Stimulated activated CD8-positive, alpha-beta memory T cell treated with anti-CD3 and anti-CD28 coated beads, Interleukin-7, amount 100 ng/mL, for 1 hour (primary cell): Measurements from ENCODE around the gene KIF16B.
"Not testable (repeated sequence)": the region's sequence is repeated elsewhere in the genome, so short reads cannot be mapped to it uniquely, and the experiment has no call there.

Experiments used
- DNase-seq, 2 donors: peaks; one replicate each; pipeline ENCODE4 v3.0.0-alpha.2; 2020; ENCODE audit warnings: low read depth in 2 of 2

KIF16B gene

DNA sequence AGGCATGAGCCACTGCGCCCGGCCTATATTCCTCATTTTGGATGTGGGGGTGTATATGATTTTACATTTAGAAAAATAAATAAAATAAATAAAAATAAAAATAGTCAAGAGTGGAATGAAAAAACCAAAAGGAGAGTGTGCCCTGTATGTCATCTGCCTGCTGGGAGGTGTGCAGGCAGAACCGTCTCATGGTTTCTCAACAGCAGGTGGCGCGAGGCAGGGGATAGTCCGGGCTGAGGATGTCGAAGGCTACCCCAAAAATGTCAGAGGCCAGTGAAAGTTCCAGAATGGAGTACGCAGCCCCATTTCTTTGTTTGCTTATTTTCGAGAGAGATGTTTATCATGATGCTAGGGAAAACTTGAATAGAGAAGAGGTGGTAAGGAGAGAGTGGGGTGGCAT lies 16.4 kb upstream of the KIF16B start:
- DNase-seq, result no peak

DNA sequence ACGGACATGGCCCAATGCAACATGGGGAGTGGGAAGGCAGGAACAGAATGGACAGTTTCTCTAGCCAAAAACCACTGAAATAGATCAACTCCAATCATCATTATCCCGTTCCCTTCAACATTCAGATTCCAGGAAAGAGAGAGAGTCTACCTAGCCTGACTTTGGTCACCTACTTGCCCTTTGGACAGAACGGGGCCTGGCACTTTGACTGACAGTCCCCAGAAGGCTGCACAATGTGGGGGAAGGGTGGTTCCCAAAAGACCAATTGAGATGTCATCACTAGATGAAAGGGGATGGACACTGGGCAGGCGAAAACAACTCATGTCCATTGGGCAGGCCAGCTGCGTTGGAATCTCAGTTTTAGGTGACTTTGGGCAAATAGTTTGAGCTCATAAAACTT lies 15.0 kb upstream of the KIF16B start:
- DNase-seq, result no peak

DNA sequence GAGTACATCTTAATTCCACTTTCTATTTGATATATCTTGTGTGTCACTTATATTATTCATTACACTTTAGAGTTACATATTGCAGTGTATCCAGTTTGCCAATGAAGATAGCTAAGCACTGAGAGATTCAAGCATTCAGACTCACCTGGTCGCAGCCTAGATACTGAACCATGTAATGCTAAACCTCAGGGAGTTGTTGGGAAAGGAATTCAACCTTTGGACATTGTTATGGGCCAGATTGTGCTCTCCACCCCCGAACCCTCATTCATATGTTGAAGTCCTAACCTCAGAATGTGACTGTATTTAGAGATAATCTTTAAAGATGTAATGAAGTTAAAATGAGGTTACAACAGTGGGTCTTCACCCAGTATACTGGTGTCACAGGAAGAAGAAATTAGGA lies 13.8 kb upstream of the KIF16B start:
- DNase-seq, result no peak

DNA sequence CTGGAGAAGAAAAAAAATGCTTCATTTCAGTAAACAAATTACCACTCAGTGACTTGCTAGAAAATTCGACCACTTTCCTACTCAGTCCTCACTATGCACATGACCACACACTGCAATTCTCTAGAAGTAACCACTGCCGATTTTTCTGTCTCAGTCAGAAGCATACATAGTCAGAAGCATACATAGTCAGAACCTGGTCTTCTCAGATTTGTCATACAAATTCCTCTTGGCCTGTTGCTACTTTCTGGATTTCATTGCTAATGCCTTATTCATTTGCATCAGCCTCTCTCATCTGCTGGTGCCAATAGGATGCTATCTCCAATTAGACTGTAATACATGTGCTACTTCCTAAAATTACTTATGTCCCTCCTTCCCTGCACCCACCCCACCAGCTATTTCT lies 10.2 kb upstream of the KIF16B start:
- no peak for DNase-seq

DNA sequence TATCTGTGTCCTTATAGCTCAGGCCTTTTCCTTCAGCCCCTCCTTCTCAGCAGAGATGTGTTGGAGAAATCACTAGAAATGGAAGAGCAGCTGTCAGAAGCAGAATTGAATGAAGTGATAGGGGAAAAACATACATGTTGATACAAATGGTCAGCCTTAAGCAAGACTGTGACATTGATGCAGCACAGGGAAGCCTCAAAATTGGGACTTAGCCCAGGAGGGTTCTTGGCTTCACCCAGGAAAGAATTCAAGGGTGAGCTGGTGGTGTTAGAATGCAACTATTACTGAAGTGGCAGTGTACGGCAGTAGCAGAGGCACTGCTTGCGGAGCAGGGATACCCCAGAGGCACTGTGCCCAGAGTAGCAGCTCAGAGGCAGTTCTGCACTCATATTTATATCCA lies 8.0 kb upstream of the KIF16B start:
- DNase-seq, result no peak

DNA sequence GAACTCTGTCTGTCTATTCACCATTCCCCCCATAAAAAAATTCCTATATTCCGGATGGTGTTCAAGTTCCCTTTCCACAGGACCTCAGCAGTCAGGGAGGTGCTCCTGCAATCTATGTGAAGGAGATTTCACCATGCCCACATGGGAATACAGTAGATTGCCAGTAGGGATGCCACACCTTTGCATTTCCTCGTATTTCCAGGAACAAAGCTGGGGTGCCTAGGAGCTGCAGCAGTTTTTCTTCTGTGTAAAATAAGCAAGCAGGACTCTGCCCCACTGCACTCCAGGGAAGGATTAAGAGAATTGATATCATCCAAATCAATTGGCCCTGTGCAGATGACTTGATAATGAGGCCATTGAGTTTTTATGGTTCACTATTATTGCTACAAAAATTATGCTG lies 7.4 kb upstream of the KIF16B start:
- DNase-seq, result no peak

DNA sequence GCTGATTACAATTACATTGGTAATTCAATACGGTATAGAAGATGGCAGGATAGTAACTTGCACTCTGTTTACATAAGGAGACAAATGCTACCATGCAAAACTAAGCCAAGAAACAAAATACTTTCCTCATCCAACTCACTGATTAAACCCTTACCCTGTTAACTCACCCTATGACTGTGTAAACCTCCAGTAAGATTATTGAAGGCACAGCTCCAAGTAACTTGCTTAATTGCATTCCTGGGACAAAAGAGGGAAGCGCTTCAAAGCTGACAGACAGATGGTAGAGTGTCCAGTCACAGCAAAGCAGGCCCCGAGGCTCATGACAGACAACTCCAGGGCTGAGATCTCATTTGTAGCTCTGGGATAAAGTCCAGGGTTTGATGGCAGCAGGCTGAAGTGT lies 6.9 kb upstream of the KIF16B start:
- no peak for DNase-seq

DNA sequence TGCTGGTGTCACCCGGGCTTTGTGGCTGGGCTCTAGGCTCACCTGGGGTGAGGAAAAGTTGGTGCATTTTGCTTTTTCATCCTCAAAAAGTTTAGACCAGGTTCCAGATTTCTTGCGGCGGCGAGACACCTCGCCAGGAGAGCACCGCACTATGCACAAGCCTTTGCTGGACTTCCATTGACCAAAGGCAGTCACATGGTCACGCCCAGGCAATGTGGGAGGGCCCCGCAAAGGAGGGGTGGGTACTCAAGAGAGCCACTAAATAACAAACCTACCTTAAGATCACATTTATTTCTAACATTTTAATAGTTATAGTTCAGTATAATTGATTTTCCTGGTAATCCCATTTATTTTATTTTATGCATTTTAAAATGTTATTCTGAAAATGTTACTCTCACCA lies 3.0 kb upstream of the KIF16B start:
- DNase-seq, result no peak

DNA sequence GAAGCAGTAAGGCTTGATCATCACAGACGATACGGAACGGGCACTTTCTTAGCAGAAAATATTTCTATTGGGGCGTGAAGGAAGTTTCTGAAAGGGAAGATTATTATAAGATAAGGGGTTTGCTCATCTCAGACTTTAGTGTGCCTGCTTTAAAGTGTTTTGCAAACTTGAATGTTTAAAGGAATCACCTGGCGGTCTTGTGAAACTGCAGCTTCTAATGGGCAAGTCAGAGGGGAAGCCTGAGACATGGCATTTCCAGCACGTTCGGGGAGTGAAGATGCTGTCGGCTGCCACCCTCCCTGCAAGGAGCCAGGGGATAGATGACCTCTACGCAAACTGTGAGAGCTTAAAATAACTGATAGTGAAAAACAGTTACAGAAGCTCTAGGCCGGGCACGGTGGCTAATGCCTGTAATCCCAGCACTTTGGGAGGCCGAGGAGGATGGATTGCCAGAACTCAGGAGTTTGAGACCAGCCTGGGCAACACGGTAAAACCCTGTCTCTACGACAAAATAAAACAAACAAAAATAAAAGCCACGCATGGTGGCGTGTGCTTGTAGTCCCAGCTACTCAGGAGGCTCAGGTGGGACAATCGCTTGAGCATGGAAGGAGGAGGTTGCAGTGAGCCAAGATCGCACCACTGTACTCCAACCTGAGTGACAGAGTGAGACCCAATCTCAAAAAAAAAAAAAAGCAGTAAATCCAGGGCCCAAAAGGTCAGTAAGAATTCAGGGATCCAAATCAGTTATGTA lies 2.3 kb upstream of the KIF16B start:
- no peak for DNase-seq

DNA sequence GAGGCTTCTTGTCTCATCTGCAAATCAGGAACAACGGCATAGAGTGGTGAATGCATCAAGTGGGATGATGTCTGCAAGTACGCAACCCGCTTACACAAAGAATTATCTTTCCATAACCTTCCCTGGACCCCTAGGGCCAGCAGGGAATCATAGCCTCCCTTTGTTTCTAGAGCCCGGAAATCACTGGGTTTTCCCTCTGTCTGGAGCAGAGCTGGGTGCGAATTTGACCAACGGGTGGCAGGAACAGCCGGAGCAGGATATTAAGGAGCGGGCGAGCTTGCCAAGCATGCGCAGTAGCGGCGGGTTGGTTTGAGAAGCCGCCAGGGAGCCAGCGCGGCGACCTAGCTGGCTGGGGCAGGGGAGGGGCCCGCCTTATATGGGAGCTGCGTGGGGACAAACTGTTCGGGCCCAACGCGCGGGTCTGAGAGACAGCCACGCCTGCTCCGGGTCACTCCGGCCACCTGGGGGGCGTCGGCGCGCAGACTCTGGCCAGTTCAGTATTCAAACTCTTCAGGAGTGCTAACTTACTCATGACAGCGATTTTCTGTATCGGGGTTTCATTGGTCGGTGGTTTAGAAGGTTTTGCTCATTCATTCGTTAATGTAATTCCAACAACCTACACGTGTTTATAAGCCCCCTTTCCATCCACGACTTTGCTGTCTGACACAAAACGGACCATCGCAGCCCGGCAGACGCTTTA lies 1.6 kb upstream of the KIF16B start:
- DNase-seq, result peak; percentile 45 to 47

DNA sequence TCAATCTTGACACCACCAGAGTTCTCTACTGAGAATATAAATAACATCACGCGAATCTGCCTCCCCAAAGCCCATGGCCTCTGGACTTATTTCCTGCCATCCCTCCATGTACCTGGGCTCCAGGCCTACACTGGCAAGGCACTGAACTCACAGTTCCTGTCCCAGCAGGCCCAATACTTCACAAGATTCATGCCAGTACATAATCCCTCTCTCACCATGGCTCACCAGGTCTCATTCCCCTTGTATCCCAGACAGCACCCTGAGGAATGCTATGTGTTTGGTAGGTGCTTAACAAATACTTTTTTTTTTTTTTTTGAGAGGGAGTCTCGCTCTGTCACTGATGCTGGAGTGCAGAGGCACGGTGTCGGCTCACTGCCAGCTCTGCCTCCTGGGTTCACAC lies 1.9 kb downstream of the KIF16B start:
- DNase-seq, result no peak

DNA sequence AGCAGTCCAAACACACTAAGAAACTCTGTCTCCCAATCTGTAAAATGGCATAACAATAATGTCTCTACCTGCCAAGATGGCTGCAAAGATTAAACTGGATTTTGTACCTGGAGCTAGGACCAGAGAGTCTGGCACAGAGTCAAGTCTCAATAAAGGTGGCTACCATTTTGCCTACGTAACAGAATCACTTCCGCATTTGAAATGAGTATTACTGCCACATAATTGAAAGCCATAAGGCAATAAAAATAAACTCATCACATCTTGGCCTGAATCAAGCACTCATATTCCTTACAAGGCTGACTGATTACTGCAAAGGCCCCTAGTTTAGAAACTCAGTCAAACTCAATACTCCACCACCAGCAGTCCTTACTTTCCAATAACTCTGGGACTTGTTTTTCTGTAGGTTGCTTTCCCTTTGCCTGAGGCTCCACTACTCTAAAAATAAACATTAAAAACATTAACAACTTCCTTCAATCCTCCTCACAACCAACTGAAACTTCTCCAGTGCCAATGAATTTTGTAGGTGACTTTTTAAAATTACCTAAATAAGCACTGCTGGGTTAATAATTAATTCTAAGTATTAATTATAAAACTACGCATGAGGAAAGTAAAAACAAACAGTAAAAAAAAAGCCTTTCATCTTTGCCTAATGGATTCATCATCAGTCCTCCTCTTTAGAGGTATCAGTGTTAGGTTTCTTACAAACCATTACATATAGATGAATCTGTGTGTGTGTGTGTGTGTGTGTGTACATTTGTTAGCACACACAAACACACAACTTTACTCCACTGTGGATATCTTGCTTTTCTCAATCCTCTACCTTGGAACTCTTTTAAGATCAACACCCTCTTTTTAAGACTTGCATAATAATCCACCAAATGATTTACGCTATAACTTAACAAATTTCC lies 3.7 kb downstream of the KIF16B start:
- DNase-seq, result no peak

DNA sequence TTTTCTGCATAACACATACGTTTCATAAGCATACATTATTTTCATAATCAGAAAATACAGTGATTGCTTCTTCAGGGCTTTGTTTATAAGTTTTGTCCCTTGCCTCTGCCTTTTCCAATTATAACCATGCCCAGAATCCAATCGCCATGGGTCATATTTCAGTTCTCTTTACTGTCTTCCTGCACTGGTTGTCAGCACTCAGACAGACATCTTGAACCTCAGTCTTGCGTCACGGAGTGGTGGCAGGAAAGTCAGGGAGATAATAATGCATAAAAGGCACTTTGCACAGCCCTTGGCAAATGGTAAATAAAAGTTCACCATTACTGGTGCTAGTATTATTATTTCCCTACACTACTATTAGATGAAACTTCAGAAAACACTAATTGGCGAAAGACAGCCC lies 7.2 kb downstream of the KIF16B start:
- DNase-seq, result no peak

DNA sequence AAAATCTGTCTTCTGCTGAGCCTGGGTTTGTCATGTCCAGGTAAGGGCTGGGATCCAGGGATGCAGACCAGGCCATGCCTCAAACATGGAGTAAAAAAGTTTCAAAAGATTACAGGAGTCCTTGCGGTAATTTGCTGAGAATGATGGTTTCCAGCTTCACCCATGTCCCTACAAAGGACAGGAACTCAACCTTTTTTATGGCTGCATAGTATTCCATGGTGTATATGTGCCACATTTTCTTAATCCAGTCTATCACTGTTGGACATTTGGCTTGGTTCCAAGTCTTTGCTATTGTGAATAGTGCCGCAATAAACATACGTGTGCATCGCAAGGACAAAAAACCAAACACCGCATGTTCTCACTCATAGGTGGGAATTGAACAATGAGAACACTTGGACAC lies 9.2 kb downstream of the KIF16B start:
- not testable (repeated sequence) for DNase-seq

DNA sequence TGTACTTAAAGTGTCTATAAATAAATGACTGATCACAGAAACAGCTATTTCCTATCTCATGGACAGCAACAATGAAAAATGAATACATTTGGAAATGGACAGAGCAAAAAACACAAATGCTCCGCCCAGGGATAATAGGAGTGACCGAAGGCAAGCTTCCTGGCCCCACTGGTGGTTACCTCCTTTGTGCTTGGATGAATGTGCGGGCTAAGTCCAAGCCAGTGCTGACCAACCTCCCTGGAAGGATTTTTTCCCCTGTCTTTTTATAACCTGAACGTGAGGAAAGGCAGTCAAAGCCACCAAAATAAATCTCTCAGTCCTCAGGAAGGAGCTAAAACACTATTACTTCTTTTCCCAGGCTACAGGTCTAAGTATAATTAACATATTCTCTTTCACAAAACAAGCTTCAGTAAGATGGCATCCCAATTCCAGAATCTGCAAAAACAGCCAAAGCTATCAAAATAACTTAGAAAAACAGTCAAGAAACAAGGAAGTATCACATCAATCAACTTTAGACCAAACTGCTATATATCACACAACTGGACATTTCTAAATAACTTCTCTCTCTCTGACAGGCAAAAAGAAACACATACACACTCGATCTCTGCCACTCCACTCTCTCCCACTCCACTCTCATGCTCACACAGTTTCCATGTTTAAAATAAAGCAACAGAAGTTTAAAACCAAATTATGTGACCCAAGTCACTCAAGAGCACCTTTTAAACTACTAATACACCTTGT lies 10.0 kb downstream of the KIF16B start:
- no peak for DNase-seq

DNA sequence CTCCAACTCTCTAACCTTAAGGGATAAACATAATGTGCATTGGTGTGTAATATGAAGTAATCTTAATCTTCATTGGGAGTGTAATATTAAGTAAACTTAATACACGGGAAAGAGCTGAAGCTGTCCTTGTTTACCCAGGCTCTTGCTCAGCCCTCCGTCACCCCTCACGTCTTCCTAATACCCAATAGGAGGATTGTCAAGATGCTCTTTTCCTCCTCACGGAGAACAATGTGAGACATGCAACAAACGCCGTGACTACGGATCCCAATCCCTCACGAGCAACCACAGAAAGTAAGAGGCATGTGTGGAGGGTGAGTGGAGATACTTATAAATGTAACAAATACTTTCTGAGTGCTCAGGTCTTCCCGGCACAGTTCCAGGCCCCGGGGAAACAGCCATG lies 11.0 kb downstream of the KIF16B start:
- DNase-seq, result no peak

DNA sequence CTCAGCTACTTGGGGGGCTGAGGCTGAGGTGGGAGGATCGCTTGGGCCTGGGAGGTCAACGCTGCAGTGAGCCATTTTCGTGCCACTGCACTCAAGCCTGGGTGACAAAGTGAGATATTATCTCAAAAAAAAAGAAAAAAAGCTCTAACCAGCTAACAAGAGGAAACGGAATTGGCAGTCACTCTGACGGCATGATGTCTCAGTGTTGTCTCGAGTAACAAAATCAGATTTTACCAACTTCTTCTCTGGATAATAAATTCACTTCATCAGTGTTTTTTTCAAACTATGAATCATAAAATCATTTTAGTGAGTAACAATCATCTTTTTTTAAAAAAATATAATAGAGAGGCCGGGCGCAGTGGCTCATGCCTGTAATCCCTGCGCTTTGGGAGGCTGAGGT lies 12.6 kb downstream of the KIF16B start:
- no peak for DNase-seq

DNA sequence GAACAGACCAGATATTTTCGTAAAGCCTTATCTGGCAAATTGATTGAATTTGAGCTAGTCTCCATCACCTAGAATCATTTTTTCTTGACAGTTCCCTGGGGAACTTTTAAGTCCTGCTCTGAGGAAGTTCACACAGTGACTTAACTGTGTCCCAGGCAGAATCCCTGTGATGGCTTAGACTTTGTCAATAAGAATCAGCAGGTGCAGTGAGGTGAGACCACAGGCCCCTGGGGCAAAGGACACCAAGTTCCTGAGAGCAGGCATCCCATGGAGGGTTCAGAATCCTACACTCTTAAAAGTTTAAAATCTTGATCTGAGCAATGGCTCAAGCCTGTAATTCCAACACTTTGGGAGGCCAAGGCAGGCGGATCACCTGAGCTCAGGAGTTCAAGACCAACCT lies 13.0 kb downstream of the KIF16B start:
- DNase-seq, result no peak

DNA sequence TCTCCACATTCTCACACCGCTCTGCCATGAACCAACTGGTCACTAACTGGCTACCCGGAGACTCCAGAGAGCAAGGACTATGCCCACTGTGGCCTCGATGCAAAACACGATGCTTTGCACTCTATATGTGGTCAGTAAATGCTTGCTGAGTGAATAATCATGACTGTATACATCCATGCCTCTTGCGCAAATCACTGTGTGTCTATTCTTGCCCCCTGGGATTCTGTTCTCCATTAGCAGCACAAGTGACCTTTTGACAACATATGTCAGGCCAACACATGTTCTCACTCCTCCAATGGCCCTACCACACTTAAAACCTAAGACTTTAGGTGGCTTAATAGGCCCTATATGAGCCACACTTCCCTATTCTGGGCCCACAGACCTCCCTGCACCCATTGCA lies 16.9 kb downstream of the KIF16B start:
- no peak for DNase-seq

DNA sequence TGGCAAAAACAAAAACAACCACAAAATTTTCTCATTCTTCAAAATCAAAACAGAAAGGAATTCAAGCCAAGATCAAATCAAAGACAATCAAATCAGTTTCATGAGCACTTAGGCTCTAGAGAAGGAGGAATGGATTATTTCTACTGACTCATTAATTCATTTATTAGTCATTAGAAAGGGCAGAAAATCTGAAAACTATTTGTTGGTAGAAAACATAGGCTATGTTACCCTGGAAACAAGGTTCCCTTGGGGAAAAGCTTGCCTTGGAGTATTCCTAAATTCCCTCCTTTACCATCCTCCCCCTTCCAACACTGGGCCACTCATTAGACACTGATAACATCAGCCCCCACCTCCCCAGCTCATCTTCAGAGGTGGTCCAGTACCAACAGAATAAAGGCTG lies 17.5 kb downstream of the KIF16B start:
- DNase-seq, result no peak

DNA sequence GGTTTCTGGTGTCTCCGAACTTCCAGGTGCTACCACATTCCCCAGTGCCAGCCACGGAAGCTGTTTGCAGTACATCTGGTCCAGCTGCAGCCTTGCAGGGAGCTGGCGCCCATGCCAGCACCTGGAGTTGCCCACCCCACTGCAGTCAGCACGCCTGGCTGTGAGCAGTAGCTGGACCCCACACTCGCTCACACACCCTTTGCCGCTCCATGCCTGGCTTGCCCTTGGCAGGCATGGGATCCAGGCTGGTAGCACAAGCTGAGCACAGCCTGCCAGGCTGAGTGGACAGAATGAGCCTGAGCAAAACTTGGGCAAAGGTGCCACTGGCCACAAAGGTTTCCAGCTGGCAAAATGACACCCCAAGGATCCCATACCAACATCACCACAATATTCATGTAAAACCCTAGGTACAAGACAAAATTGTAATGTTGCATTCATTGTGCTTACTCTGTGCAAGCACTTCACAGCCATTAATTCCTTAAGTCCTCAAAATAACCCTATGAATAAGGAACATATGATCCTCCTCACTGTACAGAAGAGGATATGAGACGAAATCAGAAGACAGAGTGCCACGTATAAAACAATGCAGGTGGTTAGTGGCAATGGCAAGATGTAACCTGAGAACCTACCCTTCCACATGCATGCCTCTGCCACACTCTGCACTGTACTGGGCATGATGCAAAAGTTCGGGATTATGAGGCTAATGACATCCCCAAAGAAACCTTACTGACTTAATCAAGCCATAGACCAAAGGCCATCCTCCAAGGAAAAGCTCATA lies 18.3 kb downstream of the KIF16B start:
- no peak for DNase-seq
